Lower leg skin (tissue), 3 donors: Measurements from ENCODE around the gene MT1X.

Source experiments
- CTCF ChIP-seq, 3 donors: fragments of 450-650 bp; IDR thresholded peaks; one replicate each; pipeline ENCODE4 v1.5.1; 2016; ENCODE audit warnings: antibody characterized with exemption in 3 of 3, mild to moderate bottlenecking in 3 of 3, moderate library complexity in 2 of 3
- POLR2A ChIP-seq, 2 donors: fragments of 450-650 bp; IDR thresholded peaks; one replicate each; pipeline ENCODE4 v1.6.1; 2016 to 2017; ENCODE audit warnings: antibody characterized with exemption in 2 of 2, mild to moderate bottlenecking in 1 of 2, moderate library complexity in 1 of 2

- no peak for TF ChIP-seq CTCF (IDR thresholded peaks at IDR 0.05)
- no peak for TF ChIP-seq POLR2A (IDR thresholded peaks at IDR 0.05)
These were observed 15.3 kb downstream of the MT1X start for GRCh38 chr16:56697456-56698155.
